Bronchial epithelial cell (primary cell): ENCODE data around the gene KLHL3. TPM values are rescaled to one million over a fixed set of nuclear protein-coding genes. Genes with fewer than 3 reads are reported as not detected.

Experiments
- DNase-seq: peaks from one replicate; pipeline ENCODE4 v3.0.0-alpha.2; 2010; ENCODE audit warnings: low read depth
- FAIRE-seq: peaks from 2 replicates; lab custom pipeline; 2011; peaks lifted over from hg19 to GRCh38; lab: Jason Lieb, UNC
- H3K27me3 ChIP-seq: 2 replicates; pipeline ENCODE4 v1.5.1; 2011; ENCODE audit warnings: low read length; ENCODE audit not compliant: control insufficient read depth, insufficient read depth
- H3K36me3 ChIP-seq: 2 replicates; pipeline ENCODE4 v1.5.1; 2011; ENCODE audit warnings: low read length; ENCODE audit not compliant: control insufficient read depth, insufficient read depth
- H3K4me3 ChIP-seq: 2 replicates; pipeline ENCODE4 v1.5.1; 2011; ENCODE audit warnings: mild to moderate bottlenecking, low read depth, low read length, control low read depth
- total RNA-seq: library from RNA; depleted of rRNA; stranded (reverse); fragments of >200 nt; gene quantifications from 2 replicates; pipeline ENCODE4 v1.2.1, GENCODE V29; 2014
- TF ChIP-seq, protein P1 (sequence below): IDR thresholded peaks from 2 replicates; pipeline ENCODE4 v1.5.1; 2011; ENCODE audit warnings: mild to moderate bottlenecking, moderate library complexity, low read length, control low read depth, inconsistent platforms; ENCODE audit not compliant: insufficient read depth, severe bottlenecking

The KLHL3 gene
- total RNA-seq, 1 donor from 2014 or later: 0.53 TPM

- peak; percentile 49 for DNase-seq
- no peak overlapping the region for H3K4me3 ChIP-seq
- no peaks in the 10 kb centered on the region for H3K36me3 ChIP-seq
- H3K27me3 ChIP-seq: no peaks in the 10 kb centered on the region
- no peak for FAIRE-seq
- TF ChIP-seq, protein P1, sequence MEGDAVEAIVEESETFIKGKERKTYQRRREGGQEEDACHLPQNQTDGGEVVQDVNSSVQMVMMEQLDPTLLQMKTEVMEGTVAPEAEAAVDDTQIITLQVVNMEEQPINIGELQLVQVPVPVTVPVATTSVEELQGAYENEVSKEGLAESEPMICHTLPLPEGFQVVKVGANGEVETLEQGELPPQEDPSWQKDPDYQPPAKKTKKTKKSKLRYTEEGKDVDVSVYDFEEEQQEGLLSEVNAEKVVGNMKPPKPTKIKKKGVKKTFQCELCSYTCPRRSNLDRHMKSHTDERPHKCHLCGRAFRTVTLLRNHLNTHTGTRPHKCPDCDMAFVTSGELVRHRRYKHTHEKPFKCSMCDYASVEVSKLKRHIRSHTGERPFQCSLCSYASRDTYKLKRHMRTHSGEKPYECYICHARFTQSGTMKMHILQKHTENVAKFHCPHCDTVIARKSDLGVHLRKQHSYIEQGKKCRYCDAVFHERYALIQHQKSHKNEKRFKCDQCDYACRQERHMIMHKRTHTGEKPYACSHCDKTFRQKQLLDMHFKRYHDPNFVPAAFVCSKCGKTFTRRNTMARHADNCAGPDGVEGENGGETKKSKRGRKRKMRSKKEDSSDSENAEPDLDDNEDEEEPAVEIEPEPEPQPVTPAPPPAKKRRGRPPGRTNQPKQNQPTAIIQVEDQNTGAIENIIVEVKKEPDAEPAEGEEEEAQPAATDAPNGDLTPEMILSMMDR: no peak
Measured at GRCh38 chr5:137641148-137641547, 94.7 kb downstream of the KLHL3 start.

- no peak overlapping the region for H3K4me3 ChIP-seq
Measured at GRCh38 chr5:137639645-137640044, 96.2 kb downstream of the KLHL3 start.

GRCh38 chr5:137638841-137639240 lies 97.0 kb downstream of the KLHL3 start:
- Histone ChIP-seq H3K4me3 (no peak overlapping the region), H3K27me3 (no peaks in the 10 kb centered on the region), H3K36me3 (no peaks in the 10 kb centered on the region)
- DNase-seq (no peak), FAIRE-seq (no peak)
- TF ChIP-seq, protein P1: no peak

More at GRCh38 chr5:137639645-137640044, 96.2 kb downstream of the KLHL3 start:
- H3K27me3 ChIP-seq: no peaks in the 10 kb centered on the region
- DNase-seq: no peak
- no peaks in the 10 kb centered on the region for H3K36me3 ChIP-seq
- TF ChIP-seq, protein P1: no peak
- no peak for FAIRE-seq

DNA sequence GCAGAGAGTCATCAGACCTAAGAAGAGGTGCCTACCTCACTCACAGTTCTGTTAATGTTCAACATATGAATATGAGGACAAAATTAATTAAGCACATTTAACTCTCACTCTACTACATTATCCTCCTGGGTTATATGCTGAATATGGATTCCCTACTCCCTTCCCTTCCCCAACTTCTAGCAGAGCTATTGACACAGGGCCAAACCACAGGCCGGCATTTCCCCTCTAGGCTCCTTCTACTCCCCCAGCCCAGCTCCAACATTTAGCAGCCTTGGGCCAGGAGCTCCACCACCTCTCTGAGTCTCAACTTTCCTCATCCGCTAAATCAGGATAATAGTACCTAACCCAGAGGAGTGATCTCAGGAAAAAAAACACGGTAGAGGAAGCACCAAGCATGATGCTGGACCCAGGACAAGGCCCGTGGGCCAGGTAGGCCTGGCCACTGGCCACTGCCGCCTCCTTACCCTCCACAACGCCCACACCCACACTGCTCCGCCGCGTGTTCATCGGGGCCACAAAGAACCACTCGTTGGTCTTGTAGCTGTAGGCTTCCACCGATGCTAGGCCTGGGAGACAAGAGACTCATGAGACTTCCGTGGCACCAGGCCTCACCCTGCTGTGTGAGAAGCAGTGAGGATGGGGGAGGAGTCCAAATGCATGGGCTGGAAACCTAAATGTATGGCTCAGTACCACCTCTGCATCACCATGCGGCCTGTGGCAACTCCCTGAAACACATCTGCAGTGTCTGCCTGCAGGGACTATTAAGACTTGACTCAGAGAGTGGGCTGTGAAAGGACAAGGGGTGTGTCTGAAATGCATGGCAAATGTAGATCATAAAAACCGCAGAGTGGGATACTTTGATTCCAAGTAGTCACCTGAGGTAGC lies 98.8 kb downstream of the KLHL3 start:
- TF ChIP-seq, protein P1: no peak
- DNase-seq (no peak), FAIRE-seq (peak; percentile 60)
- Histone ChIP-seq H3K27me3 (no peaks in the 10 kb centered on the region), H3K4me3 (no peak overlapping the region), H3K36me3 (no peaks in the 10 kb centered on the region)

DNA sequence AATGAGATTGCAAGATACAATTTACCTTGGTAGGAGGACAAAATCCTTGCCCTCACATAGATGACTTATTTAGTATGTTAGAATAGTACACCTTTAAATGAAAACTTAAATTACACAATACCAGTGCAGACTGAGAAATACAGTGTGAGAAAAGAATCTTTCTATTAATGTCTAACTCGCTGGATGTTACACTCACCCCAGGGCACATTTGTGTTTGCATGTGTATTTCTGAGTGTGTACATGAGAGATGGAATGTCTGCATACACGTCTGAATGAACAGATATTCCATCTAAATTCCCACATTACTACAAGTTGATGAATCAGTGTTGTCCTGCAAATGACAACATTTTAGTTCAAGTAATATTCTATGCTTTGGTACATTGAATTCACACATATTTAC lies 99.8 kb downstream of the KLHL3 start:
- H3K36me3 ChIP-seq: no peaks in the 10 kb centered on the region
- no peak overlapping the region for H3K4me3 ChIP-seq
- TF ChIP-seq, protein P1: no peak
- H3K27me3 ChIP-seq: no peaks in the 10 kb centered on the region
- DNase-seq (no peak), FAIRE-seq (no peak)
